ENCODE measurements around the gene EMC1.
"Not testable (repeated sequence)": the region's sequence is repeated elsewhere in the genome, so short reads cannot be mapped to it uniquely, and the experiment has no call there.

EMC1 gene

DNA sequence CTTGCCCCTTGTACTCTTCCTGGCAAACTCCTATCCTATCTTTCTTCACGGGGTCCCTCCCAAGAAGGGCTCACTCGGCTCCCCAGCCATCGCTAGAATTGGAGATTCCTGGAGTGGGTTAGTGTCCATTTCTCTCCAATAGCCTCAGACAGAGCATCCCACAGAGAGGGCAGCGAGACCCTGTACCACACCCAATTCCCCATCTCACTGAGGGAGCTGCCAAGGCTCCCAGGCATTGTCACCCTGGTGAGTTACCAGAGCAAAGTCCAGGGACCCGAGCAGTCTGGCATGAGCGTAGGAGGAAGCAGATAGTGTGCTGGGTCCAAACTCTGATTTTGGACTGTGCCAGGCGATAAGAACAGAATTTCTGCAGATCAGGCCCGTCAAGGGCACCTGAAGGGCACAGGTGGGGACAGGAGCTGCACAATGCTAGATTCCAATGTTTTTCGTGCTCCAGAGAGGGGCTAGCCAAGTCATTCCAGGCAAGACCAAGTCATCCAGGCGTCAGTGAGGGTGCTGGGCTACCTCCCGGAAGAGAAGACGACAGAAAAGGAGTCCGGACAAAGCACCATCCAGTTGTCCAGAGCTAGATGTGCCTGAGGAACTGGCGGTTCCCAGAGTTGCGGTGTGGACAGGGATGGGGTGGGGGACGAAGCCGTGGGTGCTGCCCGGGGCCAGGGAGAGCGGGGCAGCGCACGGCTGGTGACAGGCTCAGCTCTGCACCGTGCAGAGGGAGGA lies 22.0 kb upstream of the EMC1 start:
- H3K27ac ChIP-seq: no peak overlapping the region
- no peaks in the 10 kb centered on the region for H3K9me3 ChIP-seq
- TF ChIP-seq, protein P1, sequence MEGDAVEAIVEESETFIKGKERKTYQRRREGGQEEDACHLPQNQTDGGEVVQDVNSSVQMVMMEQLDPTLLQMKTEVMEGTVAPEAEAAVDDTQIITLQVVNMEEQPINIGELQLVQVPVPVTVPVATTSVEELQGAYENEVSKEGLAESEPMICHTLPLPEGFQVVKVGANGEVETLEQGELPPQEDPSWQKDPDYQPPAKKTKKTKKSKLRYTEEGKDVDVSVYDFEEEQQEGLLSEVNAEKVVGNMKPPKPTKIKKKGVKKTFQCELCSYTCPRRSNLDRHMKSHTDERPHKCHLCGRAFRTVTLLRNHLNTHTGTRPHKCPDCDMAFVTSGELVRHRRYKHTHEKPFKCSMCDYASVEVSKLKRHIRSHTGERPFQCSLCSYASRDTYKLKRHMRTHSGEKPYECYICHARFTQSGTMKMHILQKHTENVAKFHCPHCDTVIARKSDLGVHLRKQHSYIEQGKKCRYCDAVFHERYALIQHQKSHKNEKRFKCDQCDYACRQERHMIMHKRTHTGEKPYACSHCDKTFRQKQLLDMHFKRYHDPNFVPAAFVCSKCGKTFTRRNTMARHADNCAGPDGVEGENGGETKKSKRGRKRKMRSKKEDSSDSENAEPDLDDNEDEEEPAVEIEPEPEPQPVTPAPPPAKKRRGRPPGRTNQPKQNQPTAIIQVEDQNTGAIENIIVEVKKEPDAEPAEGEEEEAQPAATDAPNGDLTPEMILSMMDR (IDR thresholded peaks at IDR 0.05): no peak
- H3K4me1 ChIP-seq (ENCODE audit: control insufficient read depth in 1 of 2, insufficient read depth in 1 of 2, low read depth in 1 of 2, low read length in 1 of 2): no peaks in the 10 kb centered on the region
- H3K4me3 ChIP-seq (ENCODE audit: low read depth in 1 of 2, low read length in 1 of 2): no peak overlapping the region
- H3K27me3 ChIP-seq: peaks cover 49% of the 10 kb centered on the region
- no peaks in the 10 kb centered on the region for H3K36me3 ChIP-seq

DNA sequence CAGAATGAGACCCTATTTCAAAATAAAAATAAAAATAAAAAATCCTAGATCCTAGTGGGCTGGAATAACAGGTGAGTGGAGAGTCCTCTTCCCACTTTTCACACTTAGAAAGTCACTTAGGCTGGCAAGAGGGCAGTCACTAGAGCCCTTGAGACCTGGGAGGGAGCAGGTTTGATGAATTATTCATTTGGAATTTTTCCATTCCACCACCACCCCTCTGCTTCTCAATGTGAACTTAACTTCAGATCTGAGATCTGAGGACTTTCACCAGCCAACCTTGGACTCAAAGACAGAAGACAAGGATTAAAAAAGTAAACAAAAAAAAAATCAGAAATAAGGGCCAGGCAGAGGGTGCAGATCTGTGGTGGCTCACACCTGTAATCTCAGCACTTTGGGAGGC lies 20.7 kb upstream of the EMC1 start:
- H3K9me3 ChIP-seq: no peaks in the 10 kb centered on the region
- no peak overlapping the region for H3K27ac ChIP-seq
- H3K27me3 ChIP-seq: peaks cover 49% of the 10 kb centered on the region
- H3K36me3 ChIP-seq: no peaks in the 10 kb centered on the region
- no peaks in the 10 kb centered on the region for H3K4me1 ChIP-seq (ENCODE audit: control insufficient read depth in 1 of 2, insufficient read depth in 1 of 2, low read depth in 1 of 2, low read length in 1 of 2)
- TF ChIP-seq, protein P1 (IDR thresholded peaks at IDR 0.05): no peak
- no peak overlapping the region for H3K4me3 ChIP-seq (ENCODE audit: low read depth in 1 of 2, low read length in 1 of 2)

DNA sequence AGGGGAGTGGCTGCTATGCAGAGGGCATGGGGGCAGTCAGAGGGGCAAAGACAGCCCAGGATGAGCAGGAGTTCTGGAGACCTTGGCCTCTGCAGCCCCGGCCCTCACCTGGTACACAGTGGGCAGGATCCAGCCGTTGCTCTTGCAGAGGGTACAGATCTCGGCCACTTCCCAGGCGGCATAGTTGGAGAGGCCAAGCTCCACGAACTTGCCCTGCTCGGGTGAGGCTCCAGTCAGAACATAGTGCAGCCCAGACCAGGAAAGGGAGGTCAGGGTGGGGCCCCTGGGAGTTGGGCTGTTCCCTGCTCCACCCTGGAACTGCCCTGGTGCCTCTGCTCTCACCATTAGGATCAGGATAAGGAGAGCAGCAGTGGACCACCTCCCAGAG lies 19.0 kb upstream of the EMC1 start:
- not testable (repeated sequence) for H3K36me3 ChIP-seq; H3K9me3 ChIP-seq; H3K4me1 ChIP-seq (ENCODE audit: control insufficient read depth in 1 of 2, insufficient read depth in 1 of 2, low read depth in 1 of 2, low read length in 1 of 2); H3K27ac ChIP-seq; H3K4me3 ChIP-seq (ENCODE audit: low read depth in 1 of 2, low read length in 1 of 2)
- H3K27me3 ChIP-seq: peaks cover 39% of the 10 kb centered on the region

DNA sequence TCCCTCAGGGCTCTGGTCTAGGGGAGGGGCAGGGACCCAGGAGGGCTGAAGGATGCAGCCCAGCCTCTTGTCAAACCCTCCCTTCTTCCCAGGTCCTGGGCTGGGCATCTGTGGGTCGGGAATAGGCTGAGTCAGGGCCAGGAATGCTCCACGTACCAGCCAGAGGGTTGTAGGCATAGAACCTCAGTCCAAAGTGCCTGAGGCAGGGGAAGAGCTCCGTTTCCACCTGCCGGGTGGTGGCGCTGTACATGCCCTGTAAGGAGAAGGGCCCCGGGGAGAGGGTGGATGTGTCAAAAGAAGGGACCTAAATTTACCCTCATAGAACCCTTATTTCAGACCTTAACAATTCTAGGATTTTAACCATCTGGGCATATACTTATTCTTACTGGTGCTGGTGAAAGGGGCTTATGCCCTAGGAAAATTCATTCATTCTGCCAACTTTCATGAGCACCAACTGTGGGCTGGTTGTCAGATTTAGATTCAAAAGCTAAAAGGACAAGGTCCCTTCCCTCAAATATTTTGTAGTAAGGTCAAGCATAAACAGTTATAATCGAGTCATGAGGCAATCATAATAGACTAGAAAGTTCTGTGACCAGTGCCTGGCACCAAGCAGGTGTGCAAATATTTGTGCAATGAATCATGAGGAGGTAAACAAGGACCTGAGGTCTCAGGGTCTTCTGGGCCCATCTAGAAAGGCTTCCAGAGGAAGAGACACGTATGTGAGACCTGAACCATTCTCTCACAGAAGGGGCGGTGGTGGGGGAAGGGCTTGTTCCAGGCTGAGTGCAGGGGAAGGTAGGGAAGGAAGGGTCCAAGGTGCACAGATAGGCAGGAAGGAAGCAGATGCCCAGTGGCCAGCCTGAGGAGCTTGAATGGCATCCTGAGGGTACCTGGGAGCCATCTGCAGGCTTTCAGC lies 18.4 kb upstream of the EMC1 start:
- not testable (repeated sequence) for H3K27ac ChIP-seq; H3K9me3 ChIP-seq; H3K4me1 ChIP-seq (ENCODE audit: control insufficient read depth in 1 of 2, insufficient read depth in 1 of 2, low read depth in 1 of 2, low read length in 1 of 2); H3K36me3 ChIP-seq; H3K4me3 ChIP-seq (ENCODE audit: low read depth in 1 of 2, low read length in 1 of 2)
- peaks cover 33% of the 10 kb centered on the region for H3K27me3 ChIP-seq

DNA sequence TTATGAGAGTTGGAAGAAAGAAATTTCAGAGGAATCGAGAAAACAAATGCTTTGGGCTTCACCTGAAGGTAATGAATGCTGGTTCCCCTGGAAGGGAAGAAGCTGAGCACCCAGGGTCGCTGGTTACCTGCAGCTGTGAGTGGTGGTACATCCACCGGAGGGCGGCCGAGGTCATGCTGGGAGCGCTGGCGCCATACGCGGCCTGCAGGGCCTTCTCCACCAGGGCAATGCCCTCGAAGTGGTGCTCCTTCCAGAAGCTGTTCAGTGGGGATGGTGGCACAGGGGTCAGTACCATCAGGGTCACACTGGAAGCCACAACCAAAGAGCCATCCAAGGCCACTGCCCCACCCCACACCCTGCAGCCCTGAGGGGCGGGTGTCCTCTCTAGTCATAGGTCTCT lies 17.1 kb upstream of the EMC1 start:
- H3K27ac ChIP-seq: no peak overlapping the region
- H3K9me3 ChIP-seq: no peaks in the 10 kb centered on the region
- H3K4me3 ChIP-seq (ENCODE audit: low read depth in 1 of 2, low read length in 1 of 2): no peak overlapping the region
- no peaks in the 10 kb centered on the region for H3K4me1 ChIP-seq (ENCODE audit: control insufficient read depth in 1 of 2, insufficient read depth in 1 of 2, low read depth in 1 of 2, low read length in 1 of 2)
- peaks cover 21% of the 10 kb centered on the region for H3K27me3 ChIP-seq
- no peaks in the 10 kb centered on the region for H3K36me3 ChIP-seq
- TF ChIP-seq, protein P1 (IDR thresholded peaks at IDR 0.05): no peak

DNA sequence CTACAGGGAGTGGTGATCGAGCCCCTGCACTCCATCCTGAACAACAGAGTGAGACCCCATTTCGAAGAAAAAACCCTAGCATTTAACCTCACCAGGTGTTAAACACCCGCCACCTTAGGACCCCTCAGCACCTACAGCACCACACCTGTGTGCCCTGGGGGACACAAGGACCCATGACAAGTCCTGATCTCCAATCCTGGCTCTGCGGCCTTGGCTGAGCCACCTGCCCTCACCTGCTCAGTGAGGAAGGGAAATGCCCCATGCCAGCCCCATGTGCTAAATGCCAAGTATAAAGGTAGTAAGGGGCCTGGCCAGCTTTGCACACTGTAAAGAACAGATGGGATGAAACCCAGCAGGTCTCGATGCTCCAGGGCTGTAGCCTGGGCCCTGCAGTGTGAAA lies 11.4 kb upstream of the EMC1 start:
- Histone ChIP-seq H3K27ac (no peak overlapping the region), H3K27me3 (no peaks in the 10 kb centered on the region), H3K9me3 (no peaks in the 10 kb centered on the region), H3K4me1 (ENCODE audit: control insufficient read depth in 1 of 2, insufficient read depth in 1 of 2, low read depth in 1 of 2, low read length in 1 of 2) (no peaks in the 10 kb centered on the region), H3K4me3 (ENCODE audit: low read depth in 1 of 2, low read length in 1 of 2) (no peak overlapping the region), H3K36me3 (peaks cover 6% of the 10 kb centered on the region)
- TF ChIP-seq, protein P1 (IDR thresholded peaks at IDR 0.05): no peak

Data from neutrophil (primary cell).